PC-3 (cell line): ENCODE measurements around the gene KRTAP5-5. TPM values are rescaled to one million over a fixed set of nuclear protein-coding genes. Genes with fewer than 3 reads are reported as not detected.
"Not testable (repeated sequence)": the region's sequence is repeated elsewhere in the genome, so short reads cannot be mapped to it uniquely, and the experiment has no call there.

Experiments
- ATAC-seq: fragments of 200-7000 bp; cut with Tn5 transposase; 2 replicates; pipeline ENCODE4 v1.9.1; 2020; ENCODE audit warnings: mild to moderate bottlenecking, moderate library complexity
- BruUV-seq: library from RNA; stranded (reverse); fragments of 400-500 nt; replicated peaks from 2 replicates; lab custom pipeline; 2021; lab: Mats Ljungman, UMichigan
- CTCF ChIA-PET: fragments of 300-600 bp; sonication (Branson Sonifier 250); formaldehyde crosslinking; loops from one replicate; lab custom pipeline; 2022; ENCODE audit warnings: antibody characterized with exemption; lab: Charles Lee
- POLR2A ChIA-PET: fragments of 300-600 bp; sonication (Branson Sonifier 250); formaldehyde crosslinking; loops from one replicate; lab custom pipeline; 2022; ENCODE audit warnings: antibody characterized with exemption; ENCODE audit not compliant: unreplicated experiment; lab: Charles Lee
- DNase-seq: peaks from one replicate; pipeline ENCODE4 v3.0.0-alpha.2; 2015
- H2AFZ ChIP-seq: fragments of 300-600 bp; sonication (generic); 2 replicates; pipeline ENCODE4 v1.6.0; 2016; ENCODE audit warnings: antibody characterized with exemption, low read length
- H3F3A ChIP-seq: fragments of 300-600 bp; sonication (generic); one replicate; pipeline ENCODE4 v1.6.0; 2017; ENCODE audit warnings: antibody characterized with exemption, low read length, control low read depth, mild to moderate bottlenecking; ENCODE audit not compliant: unreplicated experiment
- H3K27ac ChIP-seq: fragments of 300-600 bp; sonication (generic); 2 replicates; pipeline ENCODE4 v1.5.1; 2016; ENCODE audit warnings: mild to moderate bottlenecking, low read length
- H3K27me3 ChIP-seq: fragments of 300-600 bp; sonication (generic); 2 replicates; pipeline ENCODE4 v1.6.1; 2016; ENCODE audit warnings: low read length, mixed read lengths
- H3K36me3 ChIP-seq: fragments of 300-600 bp; sonication (generic); 2 replicates; pipeline ENCODE4 v1.6.1; 2016; ENCODE audit warnings: low read depth, mixed run types, low read length, mixed read lengths
- H3K4me1 ChIP-seq: fragments of 300-600 bp; sonication (generic); 2 replicates; pipeline ENCODE4 v1.5.1; 2016; ENCODE audit warnings: low read length; ENCODE audit not compliant: insufficient read depth
- H3K4me2 ChIP-seq: fragments of 300-600 bp; sonication (generic); 2 replicates; pipeline ENCODE4 v1.6.0; 2016; ENCODE audit warnings: low read length
- H3K4me3 ChIP-seq: fragments of 300-600 bp; sonication (generic); 2 replicates; pipeline ENCODE4 v1.5.1; 2016; ENCODE audit warnings: mild to moderate bottlenecking, low read length, mixed read lengths
- H3K79me2 ChIP-seq: fragments of 300-600 bp; sonication (generic); 2 replicates; pipeline ENCODE4 v1.6.1; 2017; ENCODE audit warnings: low read length, mixed read lengths
- H3K9ac ChIP-seq: fragments of 300-600 bp; sonication (generic); 2 replicates; pipeline ENCODE4 v1.6.0; 2016; ENCODE audit warnings: mild to moderate bottlenecking, low read length
- H3K9me2 ChIP-seq: fragments of 300-600 bp; sonication (generic); replicated peaks from 2 replicates; pipeline ENCODE4 v1.6.1; 2016; ENCODE audit warnings: mixed run types, low read length, mixed read lengths
- H3K9me3 ChIP-seq: fragments of 300-600 bp; sonication (generic); 2 replicates; pipeline ENCODE4 v1.6.1; 2016; ENCODE audit warnings: low read length, mixed read lengths
- H4K20me1 ChIP-seq: fragments of 300-600 bp; sonication (generic); 2 replicates; pipeline ENCODE4 v1.6.1; 2016; ENCODE audit warnings: low read length, mixed read lengths
- EZH2 ChIP-seq: fragments of 300-600 bp; sonication (generic); IDR thresholded peaks from one replicate; pipeline ENCODE4 v1.6.1; 2017; ENCODE audit warnings: antibody characterized with exemption, mild to moderate bottlenecking, low read length; ENCODE audit not compliant: unreplicated experiment
- EZH2phosphoT487 ChIP-seq: fragments of 300-600 bp; sonication (generic); IDR thresholded peaks from 2 replicates; pipeline ENCODE4 v1.6.1; 2018; ENCODE audit warnings: mild to moderate bottlenecking, antibody characterized with exemption, low read length, borderline replicate concordance
- intact Hi-C: fragments of 100-400 bp; cut with micrococcal nuclease; formaldehyde crosslinking; loops from 2 replicates; pipeline ENCODE4 v1.9.0; 2023
- total RNA-seq: library from RNA; depleted of rRNA; stranded (reverse); fragments of >200 nt; gene quantifications from 2 replicates; pipeline ENCODE4 v1.2.3, GENCODE V29; 2014
- TF ChIP-seq, protein P1 (sequence below): fragments of 300-600 bp; sonication (generic); conservative IDR thresholded peaks from 2 replicates; pipeline ENCODE4 v1.5.1; 2017; ENCODE audit warnings: antibody characterized with exemption, low read depth, mild to moderate bottlenecking, low read length

Gene KRTAP5-5
- total RNA-seq, 1 experiment from 2014 or later, result not detected

DNA sequence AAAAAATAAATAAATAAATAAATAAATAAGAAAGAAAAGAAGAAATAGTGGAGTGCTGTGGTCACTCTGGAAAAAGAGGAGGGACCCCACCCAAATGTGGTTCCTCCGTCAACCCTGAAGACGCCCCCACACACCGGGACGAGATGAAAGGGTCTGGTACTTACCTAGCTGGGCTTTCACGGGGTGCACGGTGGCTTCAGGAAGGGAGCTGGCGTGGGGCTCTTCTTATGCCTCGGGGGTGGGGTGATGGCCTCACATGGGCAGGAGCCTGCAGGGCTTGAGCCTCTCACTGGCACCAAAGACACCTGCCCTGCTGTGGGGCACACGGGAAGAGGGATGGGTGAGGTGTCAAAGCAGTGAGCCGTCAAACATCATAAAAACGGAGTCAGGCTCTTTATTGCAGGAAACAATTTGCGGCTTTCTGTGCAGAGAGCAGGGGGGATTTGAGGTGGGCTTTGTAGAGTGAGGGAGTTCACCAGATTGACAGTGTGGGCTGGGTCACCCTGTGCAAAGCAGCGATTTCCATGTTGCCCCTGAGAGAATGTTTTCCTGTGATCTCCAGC lies 39.4 kb downstream of the KRTAP5-5 start:
- no peaks in the 10 kb centered on the region for H3F3A ChIP-seq
- no peaks in the 10 kb centered on the region for H3K4me1 ChIP-seq
- no peak overlapping the region for H3K4me2 ChIP-seq
- no peaks in the 10 kb centered on the region for H3K36me3 ChIP-seq
- no peak overlapping the region for H3K9ac ChIP-seq
- H3K27ac ChIP-seq, result no peak overlapping the region
- H3K27me3 ChIP-seq, result peaks cover 47% of the 10 kb centered on the region
- ATAC-seq (no peak), DNase-seq (no peak)
- no peak overlapping the region for H2AFZ ChIP-seq
- TF ChIP-seq EZH2 (no peak), EZH2phosphoT487 (no peak)
- TF ChIP-seq, protein P1, sequence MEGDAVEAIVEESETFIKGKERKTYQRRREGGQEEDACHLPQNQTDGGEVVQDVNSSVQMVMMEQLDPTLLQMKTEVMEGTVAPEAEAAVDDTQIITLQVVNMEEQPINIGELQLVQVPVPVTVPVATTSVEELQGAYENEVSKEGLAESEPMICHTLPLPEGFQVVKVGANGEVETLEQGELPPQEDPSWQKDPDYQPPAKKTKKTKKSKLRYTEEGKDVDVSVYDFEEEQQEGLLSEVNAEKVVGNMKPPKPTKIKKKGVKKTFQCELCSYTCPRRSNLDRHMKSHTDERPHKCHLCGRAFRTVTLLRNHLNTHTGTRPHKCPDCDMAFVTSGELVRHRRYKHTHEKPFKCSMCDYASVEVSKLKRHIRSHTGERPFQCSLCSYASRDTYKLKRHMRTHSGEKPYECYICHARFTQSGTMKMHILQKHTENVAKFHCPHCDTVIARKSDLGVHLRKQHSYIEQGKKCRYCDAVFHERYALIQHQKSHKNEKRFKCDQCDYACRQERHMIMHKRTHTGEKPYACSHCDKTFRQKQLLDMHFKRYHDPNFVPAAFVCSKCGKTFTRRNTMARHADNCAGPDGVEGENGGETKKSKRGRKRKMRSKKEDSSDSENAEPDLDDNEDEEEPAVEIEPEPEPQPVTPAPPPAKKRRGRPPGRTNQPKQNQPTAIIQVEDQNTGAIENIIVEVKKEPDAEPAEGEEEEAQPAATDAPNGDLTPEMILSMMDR, result no peak
- H3K79me2 ChIP-seq, result no peaks in the 10 kb centered on the region
- ChIA-PET CTCF (no interaction called here), POLR2A (no interaction called here)
- intact Hi-C loops, result no loop called here
- no peaks in the 10 kb centered on the region for H3K9me3 ChIP-seq
- H3K4me3 ChIP-seq, result no peak overlapping the region
- no peaks in the 10 kb centered on the region for H3K9me2 ChIP-seq
- H4K20me1 ChIP-seq, result no peaks in the 10 kb centered on the region
- no TSS peak for BruUV-seq

DNA sequence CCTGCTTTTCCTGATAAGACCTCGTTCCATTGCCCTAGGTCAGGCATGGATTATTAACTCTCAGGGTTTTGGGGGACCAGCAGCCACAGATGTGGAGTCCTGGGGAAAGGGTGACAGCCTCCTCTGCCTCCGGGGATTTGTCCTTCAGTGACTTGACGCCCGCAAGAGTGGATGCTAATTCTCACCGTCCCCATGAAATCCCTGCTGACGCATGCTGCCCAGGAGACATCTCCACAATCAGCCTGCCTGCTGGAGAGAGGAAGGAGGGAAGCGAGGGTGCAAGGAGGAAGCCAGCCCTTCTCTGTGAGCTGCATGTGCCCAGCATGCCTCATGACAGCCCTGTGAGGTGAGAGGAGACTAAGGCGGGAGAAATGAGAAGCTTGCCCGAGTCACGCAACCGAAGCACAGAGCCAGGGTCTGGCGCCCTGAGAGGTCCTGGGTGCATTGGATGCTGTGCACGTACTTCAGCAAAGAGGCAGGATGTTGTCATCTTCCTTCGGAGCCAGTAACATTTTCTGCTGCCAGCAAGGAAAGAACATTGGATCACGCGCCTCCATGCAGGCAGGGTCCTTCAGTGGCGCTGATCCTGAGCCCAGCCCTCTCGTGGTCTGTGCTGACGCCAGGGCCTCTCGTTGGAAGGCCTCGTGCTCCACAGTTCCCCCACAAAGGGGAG lies 40.1 kb downstream of the KRTAP5-5 start:
- Histone ChIP-seq H3K9me2 (no peaks in the 10 kb centered on the region), H3F3A (no peaks in the 10 kb centered on the region), H3K27me3 (peaks cover 53% of the 10 kb centered on the region), H4K20me1 (no peaks in the 10 kb centered on the region), H3K4me1 (no peaks in the 10 kb centered on the region), H3K4me3 (no peak overlapping the region), H3K9me3 (no peaks in the 10 kb centered on the region), H2AFZ (no peak overlapping the region), H3K27ac (no peak overlapping the region), H3K36me3 (no peaks in the 10 kb centered on the region), H3K9ac (no peak overlapping the region), H3K4me2 (no peak overlapping the region), H3K79me2 (no peaks in the 10 kb centered on the region)
- DNase-seq, result no peak
- POLR2A ChIA-PET, result no interaction called here
- intact Hi-C loops, result no loop called here
- TF ChIP-seq, protein P1, result no peak
- TF ChIP-seq EZH2phosphoT487 (no peak), EZH2 (no peak)
- no TSS peak for BruUV-seq
- no peak for ATAC-seq
- CTCF ChIA-PET, result no interaction called here

DNA sequence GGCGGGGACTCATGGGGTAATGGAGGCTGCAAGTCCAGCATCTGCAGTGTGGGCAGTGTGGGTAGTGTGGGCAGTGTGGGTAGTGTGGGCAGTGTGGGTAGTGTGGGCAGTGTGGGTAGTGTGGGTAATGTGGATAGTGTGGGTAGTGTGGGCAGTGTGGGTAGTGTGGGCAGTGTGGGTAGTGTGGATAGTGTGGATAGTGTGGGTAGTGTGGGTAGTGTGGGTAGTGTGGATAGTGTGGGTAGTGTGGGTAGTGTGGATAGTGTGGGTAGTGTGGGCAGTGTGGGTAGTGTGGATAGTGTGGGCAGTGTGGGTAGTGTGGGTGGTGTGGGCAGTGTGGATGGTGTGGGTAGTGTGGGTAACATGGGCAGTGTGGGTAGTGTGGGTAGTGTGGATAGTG lies 40.9 kb downstream of the KRTAP5-5 start:
- H3K79me2 ChIP-seq, H2AFZ ChIP-seq, CTCF ChIA-PET, DNase-seq, H3K4me2 ChIP-seq, H3K4me3 ChIP-seq, H4K20me1 ChIP-seq, H3K9ac ChIP-seq, H3K27ac ChIP-seq, H3K9me2 ChIP-seq, H3K9me3 ChIP-seq, BruUV-seq, H3K4me1 ChIP-seq, ATAC-seq, H3F3A ChIP-seq, H3K36me3 ChIP-seq, POLR2A ChIA-PET, intact Hi-C loops: not testable (repeated sequence)
- peaks cover 61% of the 10 kb centered on the region for H3K27me3 ChIP-seq
